ENCODE measurements around the gene AP1AR. TPM values are rescaled to one million over a fixed set of nuclear protein-coding genes. Genes with fewer than 3 reads are reported as not detected.

Gene AP1AR
- total RNA-seq, 1 donor from 2014 or later = 20.0 TPM

- Histone ChIP-seq H3K79me2 (ENCODE audit: insufficient read depth, low read length) (no peaks in the 10 kb centered on the region), H2AFZ (ENCODE audit: low read depth, low read length) (no peak overlapping the region), H3K4me1 (ENCODE audit: insufficient read depth, low read length) (no peaks in the 10 kb centered on the region), H3K4me2 (ENCODE audit: low read length) (no peak overlapping the region), H3K27ac (ENCODE audit: low read depth, low read length) (no peak overlapping the region), H3K27me3 (ENCODE audit: insufficient read depth, low read length) (no peaks in the 10 kb centered on the region), H3K9ac (ENCODE audit: low read length) (no peak overlapping the region), H3K9me3 (ENCODE audit: insufficient read depth, low read depth, low read length) (no peaks in the 10 kb centered on the region), H4K20me1 (ENCODE audit: insufficient read depth, low read length) (no peaks in the 10 kb centered on the region), H3K36me3 (ENCODE audit: insufficient read depth, low read length) (no peaks in the 10 kb centered on the region), H3K4me3 (ENCODE audit: insufficient read depth, low read depth, low read length) (no peak overlapping the region)
- peaks cover 1% of the 10 kb centered on the region for H3K9me3 Mint-ChIP-seq (ENCODE audit: unreplicated experiment)
- no peak overlapping the region for H3K4me3 Mint-ChIP-seq (ENCODE audit: unreplicated experiment)
- TF ChIP-seq CTCF (IDR thresholded peaks at IDR 0.05; ENCODE audit: insufficient read depth, low read depth, low read length) (no peak), EZH2 (IDR thresholded peaks at IDR 0.05; ENCODE audit: insufficient read depth, low read length) (no peak)
- no peaks in the 10 kb centered on the region for H3K36me3 Mint-ChIP-seq (ENCODE audit: low read depth, unreplicated experiment)
- H3K27ac Mint-ChIP-seq (ENCODE audit: unreplicated experiment) = no peak overlapping the region
- no peaks in the 10 kb centered on the region for H3K4me1 Mint-ChIP-seq (ENCODE audit: low read depth, unreplicated experiment)
- FAIRE-seq = no peak
- no peak for DNase-seq (ENCODE audit: low read depth)
- H3K27me3 Mint-ChIP-seq (ENCODE audit: low read depth, unreplicated experiment) = no peaks in the 10 kb centered on the region
These were observed 45.6 kb upstream of the AP1AR start for GRCh38 chr4:112185740-112186670.

- no peak overlapping the region for H3K4me2 ChIP-seq (ENCODE audit: low read length)
- H3K27ac Mint-ChIP-seq (ENCODE audit: unreplicated experiment) = no peak overlapping the region
- no peaks in the 10 kb centered on the region for H3K36me3 Mint-ChIP-seq (ENCODE audit: low read depth, unreplicated experiment)
- no peak overlapping the region for H2AFZ ChIP-seq (ENCODE audit: low read depth, low read length)
- H3K4me3 Mint-ChIP-seq (ENCODE audit: unreplicated experiment) = no peak overlapping the region
- DNase-seq (ENCODE audit: low read depth) (no peak), FAIRE-seq (no peak)
- no peak overlapping the region for H3K27ac ChIP-seq (ENCODE audit: low read depth, low read length)
- H3K4me3 ChIP-seq (ENCODE audit: insufficient read depth, low read depth, low read length) = no peak overlapping the region
- no peaks in the 10 kb centered on the region for H3K27me3 Mint-ChIP-seq (ENCODE audit: low read depth, unreplicated experiment)
- no peaks in the 10 kb centered on the region for H3K9me3 ChIP-seq (ENCODE audit: insufficient read depth, low read depth, low read length)
- H3K79me2 ChIP-seq (ENCODE audit: insufficient read depth, low read length) = no peaks in the 10 kb centered on the region
- no peaks in the 10 kb centered on the region for H3K4me1 ChIP-seq (ENCODE audit: insufficient read depth, low read length)
- H4K20me1 ChIP-seq (ENCODE audit: insufficient read depth, low read length) = no peaks in the 10 kb centered on the region
- H3K36me3 ChIP-seq (ENCODE audit: insufficient read depth, low read length) = no peaks in the 10 kb centered on the region
- H3K4me1 Mint-ChIP-seq (ENCODE audit: low read depth, unreplicated experiment) = no peaks in the 10 kb centered on the region
- no peaks in the 10 kb centered on the region for H3K9me3 Mint-ChIP-seq (ENCODE audit: unreplicated experiment)
- no peak overlapping the region for H3K9ac ChIP-seq (ENCODE audit: low read length)
- no peaks in the 10 kb centered on the region for H3K27me3 ChIP-seq (ENCODE audit: insufficient read depth, low read length)
- TF ChIP-seq EZH2 (IDR thresholded peaks at IDR 0.05; ENCODE audit: insufficient read depth, low read length) (no peak), CTCF (IDR thresholded peaks at IDR 0.05; ENCODE audit: insufficient read depth, low read depth, low read length) (no peak)
These were observed 41.8 kb upstream of the AP1AR start for GRCh38 chr4:112189754-112190153.

- FAIRE-seq (no peak), DNase-seq (ENCODE audit: low read depth) (no peak)
- TF ChIP-seq EZH2 (IDR thresholded peaks at IDR 0.05; ENCODE audit: insufficient read depth, low read length) (no peak), CTCF (IDR thresholded peaks at IDR 0.05; ENCODE audit: insufficient read depth, low read depth, low read length) (no peak)
- Mint-ChIP-seq H3K27ac (ENCODE audit: unreplicated experiment) (no peak overlapping the region), H3K36me3 (ENCODE audit: low read depth, unreplicated experiment) (no peaks in the 10 kb centered on the region), H3K9me3 (ENCODE audit: unreplicated experiment) (no peaks in the 10 kb centered on the region), H3K4me1 (ENCODE audit: low read depth, unreplicated experiment) (no peaks in the 10 kb centered on the region), H3K4me3 (ENCODE audit: unreplicated experiment) (no peak overlapping the region), H3K27me3 (ENCODE audit: low read depth, unreplicated experiment) (no peaks in the 10 kb centered on the region)
- no peaks in the 10 kb centered on the region for H4K20me1 ChIP-seq (ENCODE audit: insufficient read depth, low read length)
- no peaks in the 10 kb centered on the region for H3K4me1 ChIP-seq (ENCODE audit: insufficient read depth, low read length)
- no peaks in the 10 kb centered on the region for H3K9me3 ChIP-seq (ENCODE audit: insufficient read depth, low read depth, low read length)
- H3K27me3 ChIP-seq (ENCODE audit: insufficient read depth, low read length) = no peaks in the 10 kb centered on the region
- H3K9ac ChIP-seq (ENCODE audit: low read length) = no peak overlapping the region
- H3K4me3 ChIP-seq (ENCODE audit: insufficient read depth, low read depth, low read length) = no peak overlapping the region
- H3K79me2 ChIP-seq (ENCODE audit: insufficient read depth, low read length) = no peaks in the 10 kb centered on the region
- H3K36me3 ChIP-seq (ENCODE audit: insufficient read depth, low read length) = no peaks in the 10 kb centered on the region
- no peak overlapping the region for H3K27ac ChIP-seq (ENCODE audit: low read depth, low read length)
- no peak overlapping the region for H2AFZ ChIP-seq (ENCODE audit: low read depth, low read length)
- H3K4me2 ChIP-seq (ENCODE audit: low read length) = no peak overlapping the region
These were observed 40.9 kb upstream of the AP1AR start for GRCh38 chr4:112190684-112191083.
